Transverse colon (tissue), 3 donors: ENCODE measurements around the gene TYROBP.

Source experiments
- CTCF ChIP-seq, 5 experiments: fragments of 200-600 bp in 3 of 5; fragments of 450-650 bp in 2 of 5; sonication (generic) in 3 of 5; IDR thresholded peaks; 1 replicate in 2 of 5; 2 replicates in 3 of 5; pipeline ENCODE4 v1.5.1; 2016 to 2017; ENCODE audit warnings: antibody characterized with exemption in 5 of 5, inconsistent platforms in 3 of 5, mild to moderate bottlenecking in 2 of 5, moderate library complexity in 1 of 5
- POLR2A ChIP-seq: fragments of 450-650 bp; IDR thresholded peaks from one replicate; pipeline ENCODE4 v1.6.1; 2016; ENCODE audit warnings: antibody characterized with exemption, mild to moderate bottlenecking, moderate library complexity

- TF ChIP-seq CTCF (IDR thresholded peaks at IDR 0.05), result no peak
- no peak for TF ChIP-seq POLR2A
These were observed 3.7 kb upstream of the TYROBP start for GRCh38 chr19:35911790-35912189.
